Type B pancreatic cell (in vitro differentiated cells): Measurements from ENCODE around the gene ATP6AP1. TPM values are rescaled to one million over a fixed set of nuclear protein-coding genes. Genes with fewer than 3 reads are reported as not detected.

ENCODE experiments used
- DNase-seq: peaks from one replicate; pipeline ENCODE4 v3.0.0; 2021; ENCODE audit warnings: mixed read lengths; ENCODE audit not compliant: unreplicated experiment; ENCODE audit errors: extremely low spot score
- H3K27ac Mint-ChIP-seq: 2 replicates; pipeline ENCODE4 v1.8.0; 2021; ENCODE audit warnings: mild to moderate bottlenecking, mixed read lengths
- H3K27me3 Mint-ChIP-seq: 2 replicates; pipeline ENCODE4 v1.8.0; 2021; ENCODE audit warnings: mixed read lengths
- H3K36me3 Mint-ChIP-seq: 2 replicates; pipeline ENCODE4 v1.8.0; 2021; ENCODE audit warnings: mixed read lengths
- H3K4me1 Mint-ChIP-seq: one replicate; pipeline ENCODE4 v1.8.0; 2021; ENCODE audit warnings: mixed read lengths; ENCODE audit not compliant: unreplicated experiment
- H3K4me3 Mint-ChIP-seq: 2 replicates; pipeline ENCODE4 v1.8.0; 2021; ENCODE audit warnings: mild to moderate bottlenecking, mixed read lengths
- H3K9me3 Mint-ChIP-seq: 2 replicates; pipeline ENCODE4 v1.8.0; 2021; ENCODE audit warnings: mixed read lengths
- CTCF ChIP-seq: fragments of 200-600 bp; sonication (generic); conservative IDR thresholded peaks from 2 replicates; pipeline ENCODE4 v1.5.0; 2021; ENCODE audit warnings: antibody characterized with exemption, mild to moderate bottlenecking
- total RNA-seq: library from RNA; stranded (reverse); gene quantifications from 2 replicates; pipeline ENCODE4 v1.2.1, GENCODE V29; 2021; ENCODE audit warnings: low replicate concordance

Gene ATP6AP1
- total RNA-seq, 1 donor from 2014 or later, result 105 TPM

GRCh38 chrX:154441984-154442707, 13.7 kb downstream of the ATP6AP1 start:
- Mint-ChIP-seq H3K27ac (no peak overlapping the region), H3K27me3 (no peaks in the 10 kb centered on the region), H3K4me3 (no peak overlapping the region), H3K36me3 (no peaks in the 10 kb centered on the region), H3K4me1 (no peaks in the 10 kb centered on the region), H3K9me3 (no peaks in the 10 kb centered on the region)
- DNase-seq, result no peak
- TF ChIP-seq CTCF, result no peak

DNA sequence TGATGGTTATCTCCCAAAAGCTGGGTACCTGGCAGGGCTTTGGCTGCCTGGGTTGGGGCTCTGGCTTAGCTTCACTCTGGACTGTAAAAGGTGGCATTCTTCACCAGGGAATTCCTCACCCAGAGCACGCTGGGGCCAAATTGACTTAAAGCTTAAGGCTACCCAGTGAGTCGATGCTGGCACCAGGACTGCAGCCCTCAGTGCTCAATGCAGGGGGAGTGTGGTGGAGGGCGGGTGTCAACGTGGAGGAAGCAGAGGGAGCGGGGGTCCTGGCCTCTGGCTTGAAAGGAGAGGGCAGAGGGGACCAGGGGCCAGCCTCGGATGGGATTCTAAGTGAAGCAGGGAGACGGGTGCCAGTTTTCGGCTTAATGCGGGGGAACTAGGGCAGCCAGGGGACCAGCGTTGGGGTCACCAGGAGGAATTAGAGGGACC, 15.0 kb downstream of the ATP6AP1 start:
- Mint-ChIP-seq H3K4me1 (no peaks in the 10 kb centered on the region), H3K9me3 (no peaks in the 10 kb centered on the region), H3K36me3 (no peaks in the 10 kb centered on the region), H3K27me3 (no peaks in the 10 kb centered on the region), H3K4me3 (peak overlapping the region; percentile 83), H3K27ac (peak overlapping the region; percentile 75)
- no peak for DNase-seq
- TF ChIP-seq CTCF, result no peak

- Mint-ChIP-seq H3K9me3 (no peaks in the 10 kb centered on the region), H3K27ac (peak within 1 kb of the TSS; percentile 75), H3K4me3 (peak within 1 kb of the TSS; percentile 83), H3K27me3 (no peaks in the 10 kb centered on the region), H3K36me3 (no peaks in the 10 kb centered on the region), H3K4me1 (no peaks in the 10 kb centered on the region)
- DNase-seq, result no peak
- TF ChIP-seq CTCF, result peak; percentile 24
Measured at GRCh38 chrX:154443992-154444754, 15.7 kb downstream of the ATP6AP1 start, which contains the start of gene FAM50A. Gene FAM50A (plus strand): TSS chrX:154444141. CDS start chrX:154444236, 95 bp downstream.

- H3K4me1 Mint-ChIP-seq, result no peaks in the 10 kb centered on the region
- H3K27ac Mint-ChIP-seq, result no peak overlapping the region
- H3K9me3 Mint-ChIP-seq, result no peaks in the 10 kb centered on the region
- TF ChIP-seq CTCF, result no peak
- H3K36me3 Mint-ChIP-seq, result no peaks in the 10 kb centered on the region
- DNase-seq, result no peak
- H3K4me3 Mint-ChIP-seq, result no peak overlapping the region
- no peaks in the 10 kb centered on the region for H3K27me3 Mint-ChIP-seq
Measured at GRCh38 chrX:154444755-154445246, 16.3 kb downstream of the ATP6AP1 start.

- no peak for DNase-seq
- no peaks in the 10 kb centered on the region for H3K9me3 Mint-ChIP-seq
- no peak overlapping the region for H3K27ac Mint-ChIP-seq
- H3K4me3 Mint-ChIP-seq, result peak overlapping the region; percentile 60
- H3K27me3 Mint-ChIP-seq, result no peaks in the 10 kb centered on the region
- no peaks in the 10 kb centered on the region for H3K36me3 Mint-ChIP-seq
- H3K4me1 Mint-ChIP-seq, result no peaks in the 10 kb centered on the region
- no peak for TF ChIP-seq CTCF
Measured at GRCh38 chrX:154445776-154446175, 17.3 kb downstream of the ATP6AP1 start.
